ENCODE results near the gene BSPRY. TPM values are rescaled to one million over a fixed set of nuclear protein-coding genes. Genes with fewer than 3 reads are reported as not detected.

Gene BSPRY
- total and polyA plus RNA-seq, 2 of the 13 experiments (the other 11 are each of a cell fraction or from before 2014, with no cell fraction given): 0.09 to 0.26 TPM

GRCh38 chr9:113311961-113312360 is 37.4 kb upstream of the BSPRY start:
- intact Hi-C loops (cut with micrococcal nuclease; ENCODE audit: unreplicated experiment) (loop anchor here (5.0 to 10.0 kb wide), 2 partner anchors 35 to 1947 kb away; partner anchors contain the start of gene BSPRY), in situ Hi-C loops (cut with HindIII; ENCODE audit: extremely low pct_ligation_motif_present, low pct_unique_long_range_greater_than_20kb) (no loop called here)
- Histone ChIP-seq H3K79me2 (ENCODE audit: insufficient read depth, low read length) (no peaks in the 10 kb centered on the region), H3K9ac (ENCODE audit: insufficient read depth, low read depth, low read length) (no peak overlapping the region), H2AFZ (ENCODE audit: low read length) (no peak overlapping the region), H4K20me1 (ENCODE audit: insufficient read depth, low read length) (no peaks in the 10 kb centered on the region), H3K4me3 (replicated peaks in 1 of 3; ENCODE audit: insufficient read depth in 1 of 3, low read depth in 2 of 3, low read length in 3 of 3) (no peak overlapping the region), H3K4me1 (ENCODE audit: insufficient read depth, low read length) (peaks cover 10% of the 10 kb centered on the region), H3K4me2 (ENCODE audit: low read depth, low read length) (no peak overlapping the region), H3K36me3 (replicated peaks in 1 of 2; ENCODE audit: control insufficient read depth in 1 of 2, insufficient read depth in 2 of 2, low read length in 2 of 2) (no peaks in the 10 kb centered on the region), H3K27me3 (ENCODE audit: control insufficient read depth in 1 of 2, insufficient read depth in 2 of 2, low read length in 2 of 2) (0 out of 5 replicates have a peak, but pooled peaks cover 0 to 1% of the 10 kb centered on the region in 2 experiments), H3K27ac (ENCODE audit: extremely low read length, insufficient read depth, low read length) (no peak overlapping the region), H3K9me3 (ENCODE audit: low read length) (no peaks in the 10 kb centered on the region)
- no peak for ATAC-seq
- 42% methylated on average over 3 of the region's 3 CpGs for WGBS (ENCODE audit: low lambda C conversion rate)
- CTCF ChIA-PET (ENCODE audit: low intra/inter-chr PET ratio, low total read pairs): no interaction called here
- TF ChIP-seq DMTF1 (CRISPR knock-in tag; IDR thresholded peaks at IDR 0.05) (no peak), ZNF235 (CRISPR knock-in tag; IDR thresholded peaks at IDR 0.05; ENCODE audit: borderline replicate concordance) (no peak), CENPBD1 (CRISPR knock-in tag; IDR thresholded peaks at IDR 0.05; ENCODE audit: borderline replicate concordance, low read depth) (no peak), ZBTB14 (CRISPR knock-in tag; IDR thresholded peaks at IDR 0.05) (no peak), ZBTB42 (CRISPR knock-in tag; IDR thresholded peaks at IDR 0.05) (no peak), GFI1 (CRISPR knock-in tag; IDR thresholded peaks at IDR 0.05; ENCODE audit: borderline replicate concordance) (no peak), EHMT2 (IDR thresholded peaks at IDR 0.05; ENCODE audit: borderline replicate concordance, low read depth, low read length) (no peak), ZBTB44 (CRISPR knock-in tag; IDR thresholded peaks at IDR 0.05) (no peak)
- POLR2A ChIA-PET: interaction anchor here (1.1 kb wide), 1 partner anchor 28 kb away, joined by 3 read pairs; the partner anchor contains the start of gene WDR31
- no peak for FAIRE-seq
- no peak for DNase-seq (ENCODE audit: low spot score)
- BruUV-seq (replicated peaks): no TSS peak
